Activated naive CD4-positive, alpha-beta T cell treated with anti-CD3 and anti-CD28 coated beads for 36 hours (primary cell): Measurements from ENCODE around the gene TMEM87B. TPM values are rescaled to one million over a fixed set of nuclear protein-coding genes. Genes with fewer than 3 reads are reported as not detected.
A peak's percentile ranks its signal among the peaks of the same experiment; 100 is the strongest.
"Not testable (repeated sequence)": the region's sequence is repeated elsewhere in the genome, so short reads cannot be mapped to it uniquely, and the experiment has no call there.

ENCODE experiments used
- CTCF ChIA-PET: fragments of 350-600 bp; sonication (Branson Sonifier 250); formaldehyde crosslinking; loops from one replicate; lab custom pipeline; 2021; ENCODE audit warnings: antibody characterized with exemption; lab: Charles Lee
- DNase-seq: peaks from one replicate; pipeline ENCODE4 v3.0.0-alpha.2; 2020
- H3K27ac Mint-ChIP-seq: one replicate; pipeline ENCODE4 v1.8.0; 2021; ENCODE audit warnings: mild to moderate bottlenecking, mixed read lengths
- H3K27me3 Mint-ChIP-seq: one replicate; pipeline ENCODE4 v1.8.0; 2021; ENCODE audit warnings: low read depth, mixed read lengths
- H3K36me3 Mint-ChIP-seq: one replicate; pipeline ENCODE4 v1.8.0; 2021; ENCODE audit warnings: low read depth, mixed read lengths
- H3K4me1 Mint-ChIP-seq: one replicate; pipeline ENCODE4 v1.8.0; 2021; ENCODE audit warnings: low read depth, mixed read lengths
- H3K4me3 Mint-ChIP-seq: one replicate; pipeline ENCODE4 v1.8.0; 2021; ENCODE audit warnings: mild to moderate bottlenecking, moderate library complexity, mixed read lengths
- H3K9me3 Mint-ChIP-seq: one replicate; pipeline ENCODE4 v1.8.0; 2021; ENCODE audit warnings: mixed read lengths
- intact Hi-C: fragments of 100-400 bp; cut with micrococcal nuclease; formaldehyde crosslinking; loops from one replicate; pipeline ENCODE4 v1.15.1; 2023
- total RNA-seq, 2 experiments: library from RNA; stranded (reverse); gene quantifications; one replicate each; pipeline ENCODE4 v1.2.3, GENCODE V29; 2021

The TMEM87B gene
- total RNA-seq, 2 experiments from 2014 or later = 10.5 to 12.0 TPM

GRCh38 chr2:112055730-112056625 is 909 bp downstream of the TMEM87B start:
- CTCF ChIA-PET = interaction anchor here (1.4 kb wide), 1 partner anchor 8 kb away, joined by 4 read pairs; no protein-coding TSS in a partner anchor
- Mint-ChIP-seq H3K27me3 (no peaks in the 10 kb centered on the region), H3K27ac (peak overlapping the region; percentile 88), H3K4me3 (peak overlapping the region; percentile 96), H3K36me3 (peaks cover 14% of the 10 kb centered on the region), H3K4me1 (peaks cover 42% of the 10 kb centered on the region), H3K9me3 (no peaks in the 10 kb centered on the region)
- intact Hi-C loops = loop anchor here (1.0 to 5.0 kb wide), 10 partner anchors 36 to 935 kb away; partner anchors contain the start of genes ANAPC1, BCL2L11, CHCHD5 and POLR1B
- peak; percentile 51 for DNase-seq

- no peaks in the 10 kb centered on the region for H3K9me3 Mint-ChIP-seq
- H3K4me1 Mint-ChIP-seq = peaks cover 46% of the 10 kb centered on the region
- H3K36me3 Mint-ChIP-seq = peaks cover 16% of the 10 kb centered on the region
- H3K27me3 Mint-ChIP-seq = no peaks in the 10 kb centered on the region
- peak overlapping the region; percentile 96 for H3K4me3 Mint-ChIP-seq
- intact Hi-C loops = loop anchor here (5.0 kb wide), 1 partner anchor 36 kb away; no protein-coding TSS in a partner anchor
- CTCF ChIA-PET = no interaction called here
- DNase-seq = no peak
- H3K27ac Mint-ChIP-seq = peak overlapping the region; percentile 88
Observed at GRCh38 chr2:112056626-112056987, 1.5 kb downstream of the TMEM87B start.

GRCh38 chr2:112059671-112060070 is 4.6 kb downstream of the TMEM87B start:
- CTCF ChIA-PET = no interaction called here
- H3K4me3 Mint-ChIP-seq = no peak overlapping the region
- intact Hi-C loops = loop anchor here (5.0 kb wide), 1 partner anchor 33 kb away; no protein-coding TSS in a partner anchor
- H3K36me3 Mint-ChIP-seq = peaks cover 46% of the 10 kb centered on the region
- H3K4me1 Mint-ChIP-seq = peaks cover 58% of the 10 kb centered on the region
- no peaks in the 10 kb centered on the region for H3K27me3 Mint-ChIP-seq
- H3K27ac Mint-ChIP-seq = no peak overlapping the region
- H3K9me3 Mint-ChIP-seq = peaks cover 9% of the 10 kb centered on the region
- DNase-seq = no peak

- no peak overlapping the region for H3K4me3 Mint-ChIP-seq
- H3K27me3 Mint-ChIP-seq = no peaks in the 10 kb centered on the region
- H3K27ac Mint-ChIP-seq = no peak overlapping the region
- no peak for DNase-seq
- H3K36me3 Mint-ChIP-seq = peaks cover 53% of the 10 kb centered on the region
- H3K4me1 Mint-ChIP-seq = peaks cover 65% of the 10 kb centered on the region
- peaks cover 11% of the 10 kb centered on the region for H3K9me3 Mint-ChIP-seq
- intact Hi-C loops = no loop called here
- CTCF ChIA-PET = interaction anchor here (0.7 to 0.8 kb wide), 2 partner anchors 118 to 175 kb away, joined by 3 read pairs; no protein-coding TSS in a partner anchor
Observed at GRCh38 chr2:112061299-112061698, 6.2 kb downstream of the TMEM87B start.

- Mint-ChIP-seq H3K9me3 (peaks cover 11% of the 10 kb centered on the region), H3K4me1 (peaks cover 62% of the 10 kb centered on the region), H3K4me3 (no peak overlapping the region), H3K27me3 (no peaks in the 10 kb centered on the region), H3K27ac (peak overlapping the region; percentile 6), H3K36me3 (peaks cover 54% of the 10 kb centered on the region)
- peak; percentile 35 for DNase-seq
- intact Hi-C loops = no loop called here
- CTCF ChIA-PET = interaction anchor here (0.8 kb wide), 1 partner anchor 118 kb away, joined by 3 read pairs; no protein-coding TSS in a partner anchor
Observed at GRCh38 chr2:112061840-112062239, 6.8 kb downstream of the TMEM87B start.

- peaks cover 60% of the 10 kb centered on the region for H3K36me3 Mint-ChIP-seq
- peaks cover 11% of the 10 kb centered on the region for H3K9me3 Mint-ChIP-seq
- intact Hi-C loops = no loop called here
- CTCF ChIA-PET = interaction anchor here (1.1 to 1.9 kb wide), 3 partner anchors 12 to 175 kb away, joined by 4 to 5 read pairs (median 4); no protein-coding TSS in a partner anchor
- H3K4me3 Mint-ChIP-seq = no peak overlapping the region
- peaks cover 54% of the 10 kb centered on the region for H3K4me1 Mint-ChIP-seq
- no peaks in the 10 kb centered on the region for H3K27me3 Mint-ChIP-seq
- DNase-seq = peak; percentile 18
- H3K27ac Mint-ChIP-seq = peak overlapping the region; percentile 47
Observed at GRCh38 chr2:112062894-112063293, 7.8 kb downstream of the TMEM87B start.

- Mint-ChIP-seq H3K9me3 (peaks cover 14% of the 10 kb centered on the region), H3K36me3 (peaks cover 67% of the 10 kb centered on the region), H3K27ac (peak overlapping the region; percentile 60), H3K27me3 (no peaks in the 10 kb centered on the region), H3K4me3 (no peak overlapping the region), H3K4me1 (peaks cover 44% of the 10 kb centered on the region)
- CTCF ChIA-PET = no interaction called here
- no peak for DNase-seq
- intact Hi-C loops = no loop called here
Observed at GRCh38 chr2:112065486-112065885, 10.4 kb downstream of the TMEM87B start.

- CTCF ChIA-PET = no interaction called here
- intact Hi-C loops = no loop called here
- H3K4me1 Mint-ChIP-seq = peaks cover 44% of the 10 kb centered on the region
Observed at GRCh38 chr2:112065966-112066365, 10.9 kb downstream of the TMEM87B start.

GRCh38 chr2:112069794-112070193 is 14.7 kb downstream of the TMEM87B start:
- Mint-ChIP-seq H3K36me3 (peaks cover 63% of the 10 kb centered on the region), H3K4me1 (peaks cover 51% of the 10 kb centered on the region)
- H3K27me3 Mint-ChIP-seq, H3K27ac Mint-ChIP-seq, intact Hi-C loops, CTCF ChIA-PET, H3K9me3 Mint-ChIP-seq, H3K4me3 Mint-ChIP-seq, DNase-seq: not testable (repeated sequence)

More at GRCh38 chr2:112065966-112066365, 10.9 kb downstream of the TMEM87B start:
- DNase-seq = no peak
- Mint-ChIP-seq H3K27ac (no peak overlapping the region), H3K27me3 (no peaks in the 10 kb centered on the region), H3K36me3 (peaks cover 68% of the 10 kb centered on the region), H3K9me3 (peaks cover 14% of the 10 kb centered on the region), H3K4me3 (no peak overlapping the region)

GRCh38 chr2:112073875-112074274 is 18.8 kb downstream of the TMEM87B start:
- CTCF ChIA-PET = no interaction called here
- no peak for DNase-seq

GRCh38 chr2:112074506-112074905 is 19.4 kb downstream of the TMEM87B start:
- Mint-ChIP-seq H3K27ac (no peak overlapping the region), H3K36me3 (peaks cover 54% of the 10 kb centered on the region), H3K4me3 (no peak overlapping the region), H3K27me3 (no peaks in the 10 kb centered on the region), H3K9me3 (peaks cover 3% of the 10 kb centered on the region), H3K4me1 (peaks cover 53% of the 10 kb centered on the region)
- CTCF ChIA-PET = interaction anchor here (0.5 kb wide), 1 partner anchor 163 kb away, joined by 3 read pairs; no protein-coding TSS in a partner anchor
- no peak for DNase-seq
- intact Hi-C loops = no loop called here

More at GRCh38 chr2:112073875-112074274, 18.8 kb downstream of the TMEM87B start:
- Mint-ChIP-seq H3K27me3 (no peaks in the 10 kb centered on the region), H3K4me1 (peaks cover 54% of the 10 kb centered on the region), H3K36me3 (peaks cover 53% of the 10 kb centered on the region), H3K27ac (peak overlapping the region; percentile 18), H3K9me3 (peaks cover 6% of the 10 kb centered on the region), H3K4me3 (no peak overlapping the region)
- intact Hi-C loops = no loop called here

GRCh38 chr2:112075490-112076260 is 20.6 kb downstream of the TMEM87B start:
- H3K9me3 Mint-ChIP-seq = peaks cover 3% of the 10 kb centered on the region
- H3K36me3 Mint-ChIP-seq = peaks cover 48% of the 10 kb centered on the region
- H3K4me3 Mint-ChIP-seq = no peak overlapping the region
- no peak for DNase-seq
- no peaks in the 10 kb centered on the region for H3K27me3 Mint-ChIP-seq
- H3K4me1 Mint-ChIP-seq = peaks cover 53% of the 10 kb centered on the region
- H3K27ac Mint-ChIP-seq = no peak overlapping the region
- intact Hi-C loops = no loop called here
- CTCF ChIA-PET = interaction anchor here (0.7 to 1.5 kb wide), 3 partner anchors 12 to 185 kb away, joined by 3 to 5 read pairs (median 3); no protein-coding TSS in a partner anchor
